HG03439 (cell line): ENCODE measurements around the gene SFTPD.
"Not testable (repeated sequence)": the region's sequence is repeated elsewhere in the genome, so short reads cannot be mapped to it uniquely, and the experiment has no call there.

Source experiments
- ATAC-seq: cut with Tn5 transposase; IDR thresholded peaks from one replicate; pipeline ENCODE4 v1.9.1; 2021; ENCODE audit warnings: mild to moderate bottlenecking, moderate library complexity; ENCODE audit not compliant: unreplicated experiment

SFTPD gene

DNA sequence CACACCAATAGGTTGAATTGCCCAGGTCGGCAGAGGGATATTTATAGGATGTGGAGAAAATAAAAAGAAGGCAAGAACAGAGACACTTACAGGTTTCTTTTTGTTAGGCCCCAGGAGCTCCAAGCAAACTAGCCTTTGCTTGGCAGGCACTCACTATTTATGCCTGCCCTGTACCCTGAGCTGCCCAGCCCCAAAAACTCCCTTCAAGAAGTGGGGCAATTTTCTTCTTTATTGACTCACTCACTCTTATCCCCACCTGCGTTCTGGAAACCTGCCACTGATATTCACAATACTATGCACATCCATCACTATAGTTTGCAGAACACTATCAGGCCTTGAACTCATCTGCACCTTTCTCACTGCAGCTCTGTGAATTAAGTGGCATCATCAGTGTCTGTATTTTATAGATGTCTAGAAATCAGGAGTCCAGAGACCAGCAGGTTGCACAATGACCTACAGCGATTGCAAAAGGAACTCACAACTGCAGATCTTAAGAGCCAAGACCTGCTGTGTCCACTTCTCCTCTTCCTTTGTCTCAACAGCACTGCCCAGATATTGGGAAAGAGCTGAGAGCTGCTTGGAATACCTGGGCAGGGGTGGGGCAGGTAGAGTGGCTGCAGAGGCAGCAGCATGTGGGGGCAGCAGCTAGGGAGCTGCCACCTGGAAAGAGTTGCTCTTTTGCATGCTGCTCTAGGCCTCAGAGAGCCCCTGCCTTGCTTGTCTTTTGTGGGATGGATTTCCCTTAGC is at the start of gene SFTPD:
TSS of gene SFTPD (minus strand) at position 130 of the 747 bp plus-strand sequence. CDS start 2,446 bp downstream, outside the sequence.
- ATAC-seq = no peak

- ATAC-seq = no peak
Measured at GRCh38 chr10:79995979-79996634, 47.2 kb upstream of the SFTPD start.

DNA sequence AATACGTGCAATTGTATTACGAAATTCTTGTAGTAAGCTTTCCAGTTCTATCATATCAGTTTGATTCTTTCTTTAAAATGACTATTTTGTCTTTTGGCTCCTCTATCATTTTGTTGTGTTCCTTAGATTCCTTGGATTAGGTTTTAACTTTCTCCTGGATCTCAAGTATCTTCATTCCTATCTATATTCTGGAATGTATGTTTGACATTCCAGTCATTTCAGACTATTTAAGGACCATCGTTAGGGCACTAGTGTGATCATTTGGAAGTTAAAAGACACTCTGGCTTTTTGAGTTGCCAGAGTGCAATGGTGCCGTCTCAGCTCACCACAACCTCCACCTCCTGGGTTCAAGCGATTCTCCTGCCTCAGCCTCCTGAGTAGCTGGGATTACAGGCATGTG is 45.7 kb upstream of the SFTPD start:
- ATAC-seq = no peak

GRCh38 chr10:79988199-79988598 is 39.3 kb upstream of the SFTPD start:
- ATAC-seq = not testable (repeated sequence)

DNA sequence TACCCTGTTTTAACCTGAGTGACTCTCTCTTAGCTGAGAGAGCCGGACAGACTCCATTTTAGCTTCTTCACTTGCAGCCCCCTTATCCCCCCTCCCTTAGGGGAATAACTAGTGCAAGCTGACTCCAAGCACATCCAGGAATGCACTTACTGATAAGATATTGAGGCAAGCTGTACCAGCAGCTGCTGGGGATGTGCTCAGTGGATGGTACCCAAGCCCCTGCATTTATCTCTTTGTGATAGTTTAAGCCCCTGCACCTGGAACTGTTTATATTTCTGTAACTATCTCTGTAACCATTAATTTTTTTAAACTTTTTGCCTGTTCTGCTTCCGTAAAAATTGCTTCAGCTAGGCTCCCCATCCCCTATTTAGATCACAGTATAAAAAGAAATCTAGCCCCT is 37.8 kb upstream of the SFTPD start:
- not testable (repeated sequence) for ATAC-seq

DNA sequence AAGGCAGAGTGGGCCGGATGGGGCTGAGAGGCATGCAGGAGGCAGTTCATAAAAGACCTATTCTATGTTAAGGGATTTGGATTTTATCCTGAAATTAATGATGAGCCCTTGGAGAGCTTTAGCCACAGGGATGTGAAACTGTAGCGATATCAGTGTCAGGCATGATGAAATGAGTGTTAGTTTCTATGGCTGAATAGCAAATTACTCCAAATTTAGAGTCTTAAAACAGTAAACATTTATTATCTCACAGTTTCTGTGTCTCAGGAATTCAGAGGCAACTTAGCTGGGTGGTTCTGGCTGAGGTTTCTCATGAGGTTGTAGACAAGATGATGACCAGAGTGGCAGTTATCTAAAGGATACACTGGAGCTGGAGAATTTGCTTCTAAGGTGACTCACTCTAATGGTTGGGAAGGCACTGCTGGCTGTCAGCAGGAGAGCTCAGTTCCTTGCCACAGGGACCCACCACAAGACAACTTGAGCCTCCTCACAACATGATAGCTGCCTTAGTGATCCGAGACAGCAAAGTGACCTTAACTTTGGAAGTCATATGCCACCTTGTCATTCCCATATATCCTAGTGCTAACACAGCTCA is 36.7 kb upstream of the SFTPD start:
- ATAC-seq = no peak

DNA sequence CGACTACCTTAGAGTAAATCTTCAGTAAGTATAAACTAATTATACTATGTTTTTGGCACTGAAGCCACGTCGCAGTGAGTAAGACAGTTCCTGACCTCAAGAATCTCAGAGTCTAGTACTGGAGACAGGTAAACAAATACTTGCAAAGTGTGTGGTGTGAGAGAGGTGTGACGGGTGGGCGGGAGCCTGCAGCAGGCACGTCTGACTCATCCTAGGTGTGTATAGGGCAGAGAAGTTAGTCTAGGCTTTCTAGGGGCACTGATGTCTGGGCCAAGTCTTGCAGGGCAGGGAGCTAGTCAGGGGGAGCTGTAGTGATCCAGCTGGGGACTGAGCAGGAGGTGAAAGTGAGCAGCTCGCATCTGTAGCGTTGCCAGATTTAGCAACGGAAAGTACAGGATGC is 35.9 kb upstream of the SFTPD start:
- peak; percentile 72 for ATAC-seq

GRCh38 chr10:79983286-79983909 is 34.5 kb upstream of the SFTPD start:
- no peak for ATAC-seq

DNA sequence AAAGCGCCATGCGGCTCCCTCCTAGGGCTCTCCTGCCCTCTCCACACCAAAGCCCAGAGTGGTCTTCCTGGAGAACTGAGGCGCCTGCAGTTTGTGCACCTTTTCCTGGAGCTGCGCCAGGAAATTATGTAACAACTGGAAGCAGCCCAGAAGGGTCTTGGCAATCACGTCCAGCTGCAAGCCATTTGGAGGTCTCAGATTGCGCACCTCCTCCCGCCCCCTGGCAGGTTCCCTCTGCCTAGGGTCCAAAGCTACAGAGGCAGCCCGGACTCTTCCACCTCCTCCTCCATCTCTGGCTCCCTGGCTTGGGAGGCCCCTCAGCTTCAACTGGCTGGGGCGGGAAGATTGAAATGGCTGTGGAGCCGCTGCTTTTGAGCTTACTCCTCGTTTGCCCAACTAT is 34.0 kb upstream of the SFTPD start:
- ATAC-seq = no peak

- no peak for ATAC-seq
Measured at GRCh38 chr10:79982362-79982800, 33.5 kb upstream of the SFTPD start.

GRCh38 chr10:79981450-79982361 is 32.8 kb upstream of the SFTPD start:
- ATAC-seq = no peak

GRCh38 chr10:79980711-79981110 is 31.8 kb upstream of the SFTPD start:
- no peak for ATAC-seq

GRCh38 chr10:79979976-79980687 is 31.2 kb upstream of the SFTPD start:
- ATAC-seq = no peak

- no peak for ATAC-seq
Measured at GRCh38 chr10:79979310-79979975, 30.5 kb upstream of the SFTPD start.

DNA sequence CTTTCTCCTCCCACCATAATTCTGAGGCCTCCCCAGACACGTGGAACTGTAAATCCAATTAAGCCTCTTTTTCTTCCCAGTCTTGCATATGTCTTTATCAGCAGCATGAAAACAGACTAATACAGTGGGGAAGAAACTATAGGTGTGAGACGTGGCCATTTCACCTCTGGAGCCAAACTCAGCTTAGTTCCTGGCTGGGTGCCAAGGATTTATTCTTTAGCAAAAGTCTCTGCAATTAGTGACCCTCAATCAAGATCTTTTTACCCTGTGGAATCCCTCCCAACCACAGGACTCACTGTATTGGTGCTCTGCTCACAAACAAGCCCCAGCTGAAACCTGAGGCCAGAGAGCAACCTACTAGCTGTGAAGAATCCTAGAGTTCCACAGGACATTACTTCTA is 28.1 kb upstream of the SFTPD start:
- no peak for ATAC-seq

DNA sequence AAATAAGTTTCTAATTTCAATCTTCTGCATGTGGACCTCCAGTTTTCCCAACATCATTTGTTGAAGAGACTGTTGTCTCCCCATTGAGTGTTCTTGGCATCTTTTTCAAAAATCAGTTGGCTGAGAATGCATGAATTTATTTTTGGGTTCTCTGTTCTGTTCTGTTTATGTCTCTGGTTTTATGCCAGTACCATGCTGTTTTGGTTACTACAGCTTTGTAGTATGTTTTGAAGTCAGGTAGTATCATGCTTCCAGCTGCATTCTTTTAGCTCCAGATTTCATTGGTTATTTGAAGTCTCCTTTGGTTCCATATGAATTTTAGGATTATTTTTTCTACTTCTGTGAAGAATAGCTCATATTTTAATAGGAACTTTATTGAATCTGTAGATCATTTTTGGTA is 21.2 kb upstream of the SFTPD start:
- no peak for ATAC-seq

DNA sequence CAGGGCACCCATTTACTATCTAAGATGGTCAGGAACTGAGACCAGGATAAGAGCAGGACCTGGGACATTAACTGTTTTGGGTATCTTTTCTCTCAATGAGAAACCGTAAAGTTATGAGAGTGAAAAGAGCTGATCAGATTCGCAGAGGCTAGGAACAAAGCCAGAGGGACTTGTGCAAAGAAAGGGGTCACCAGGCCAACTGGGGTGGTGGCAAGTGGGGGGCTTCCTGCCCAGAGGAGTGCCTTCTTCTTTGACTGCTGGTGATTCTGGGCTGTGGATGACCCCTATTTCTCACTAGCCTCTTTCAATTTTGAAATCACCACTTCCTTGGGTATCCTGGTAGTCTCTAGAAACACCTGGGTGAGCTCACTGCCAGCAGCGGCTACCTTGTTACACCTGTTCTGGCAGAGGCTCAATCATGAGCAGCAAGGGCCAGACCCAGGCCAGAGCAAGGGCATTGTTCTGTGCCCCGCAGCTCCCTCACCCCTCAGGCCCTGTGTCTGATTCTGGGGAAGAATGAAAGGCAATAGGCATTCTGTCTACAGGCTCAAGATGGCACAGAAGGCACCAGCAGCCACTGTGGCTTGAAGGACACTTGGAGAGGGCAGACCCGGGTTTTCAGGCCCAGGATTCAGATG is 999 bp downstream of the SFTPD start:
- ATAC-seq = no peak

GRCh38 chr10:79947083-79947415 is 1.9 kb downstream of the SFTPD start:
- ATAC-seq = no peak
